ENCODE data around the gene ATP8B3. TPM values are rescaled to one million over a fixed set of nuclear protein-coding genes. Genes with fewer than 3 reads are reported as not detected.

ATP8B3 gene
- total and polyA plus RNA-seq, 2 of the 13 experiments (the other 11 are each of a cell fraction or from before 2014, with no cell fraction given) = 2.6 to 5.9 TPM

DNA sequence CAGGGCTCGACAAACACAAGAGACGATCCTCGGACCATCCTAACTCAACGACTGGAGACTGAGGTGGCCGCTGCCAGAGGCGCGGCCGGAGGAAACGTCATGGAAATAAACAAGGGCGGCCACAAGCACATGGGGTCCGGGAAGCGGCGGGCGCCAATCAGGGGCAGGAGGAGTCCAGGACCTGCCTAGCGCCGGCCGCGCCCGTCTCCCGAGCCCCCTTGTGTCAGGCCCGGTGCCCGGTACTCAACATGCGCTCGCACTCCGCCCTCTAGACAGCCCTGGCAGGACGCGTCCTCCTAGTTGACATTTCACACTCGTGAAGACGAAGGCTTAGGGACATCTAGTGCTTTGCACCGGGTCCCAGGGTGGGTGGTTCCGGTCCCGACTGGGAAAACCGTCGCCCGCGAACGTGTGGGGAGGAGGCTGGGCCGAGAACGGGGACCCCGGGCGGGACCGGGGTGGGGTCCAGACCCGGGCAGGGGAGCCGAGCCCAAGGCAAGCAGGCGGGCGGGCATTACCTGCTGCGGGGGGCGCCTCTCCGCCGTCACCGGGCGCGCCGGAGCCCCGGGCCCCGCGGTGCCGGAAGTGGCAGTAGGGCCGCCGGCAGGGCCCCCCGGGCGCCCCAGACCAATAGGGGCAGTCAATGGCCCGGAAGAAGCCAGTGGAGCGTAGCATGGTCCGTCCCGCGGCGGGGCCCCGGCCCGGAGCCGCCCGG is 35.8 kb upstream of the ATP8B3 start (continued):
- TF ChIP-seq, protein P1, sequence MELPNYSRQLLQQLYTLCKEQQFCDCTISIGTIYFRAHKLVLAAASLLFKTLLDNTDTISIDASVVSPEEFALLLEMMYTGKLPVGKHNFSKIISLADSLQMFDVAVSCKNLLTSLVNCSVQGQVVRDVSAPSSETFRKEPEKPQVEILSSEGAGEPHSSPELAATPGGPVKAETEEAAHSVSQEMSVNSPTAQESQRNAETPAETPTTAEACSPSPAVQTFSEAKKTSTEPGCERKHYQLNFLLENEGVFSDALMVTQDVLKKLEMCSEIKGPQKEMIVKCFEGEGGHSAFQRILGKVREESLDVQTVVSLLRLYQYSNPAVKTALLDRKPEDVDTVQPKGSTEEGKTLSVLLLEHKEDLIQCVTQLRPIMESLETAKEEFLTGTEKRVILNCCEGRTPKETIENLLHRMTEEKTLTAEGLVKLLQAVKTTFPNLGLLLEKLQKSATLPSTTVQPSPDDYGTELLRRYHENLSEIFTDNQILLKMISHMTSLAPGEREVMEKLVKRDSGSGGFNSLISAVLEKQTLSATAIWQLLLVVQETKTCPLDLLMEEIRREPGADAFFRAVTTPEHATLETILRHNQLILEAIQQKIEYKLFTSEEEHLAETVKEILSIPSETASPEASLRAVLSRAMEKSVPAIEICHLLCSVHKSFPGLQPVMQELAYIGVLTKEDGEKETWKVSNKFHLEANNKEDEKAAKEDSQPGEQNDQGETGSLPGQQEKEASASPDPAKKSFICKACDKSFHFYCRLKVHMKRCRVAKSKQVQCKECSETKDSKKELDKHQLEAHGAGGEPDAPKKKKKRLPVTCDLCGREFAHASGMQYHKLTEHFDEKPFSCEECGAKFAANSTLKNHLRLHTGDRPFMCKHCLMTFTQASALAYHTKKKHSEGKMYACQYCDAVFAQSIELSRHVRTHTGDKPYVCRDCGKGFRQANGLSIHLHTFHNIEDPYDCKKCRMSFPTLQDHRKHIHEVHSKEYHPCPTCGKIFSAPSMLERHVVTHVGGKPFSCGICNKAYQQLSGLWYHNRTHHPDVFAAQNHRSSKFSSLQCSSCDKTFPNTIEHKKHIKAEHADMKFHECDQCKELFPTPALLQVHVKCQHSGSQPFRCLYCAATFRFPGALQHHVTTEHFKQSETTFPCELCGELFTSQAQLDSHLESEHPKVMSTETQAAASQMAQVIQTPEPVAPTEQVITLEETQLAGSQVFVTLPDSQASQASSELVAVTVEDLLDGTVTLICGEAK (IDR thresholded peaks at IDR 0.05) = no peak
- TF ChIP-seq, protein P1 (CRISPR knock-in tag; IDR thresholded peaks at IDR 0.05) = no peak
- TF ChIP-seq ZNF383 (CRISPR knock-in tag; IDR thresholded peaks at IDR 0.05; ENCODE audit: borderline replicate concordance) = no peak
- TF ChIP-seq, protein P2, sequence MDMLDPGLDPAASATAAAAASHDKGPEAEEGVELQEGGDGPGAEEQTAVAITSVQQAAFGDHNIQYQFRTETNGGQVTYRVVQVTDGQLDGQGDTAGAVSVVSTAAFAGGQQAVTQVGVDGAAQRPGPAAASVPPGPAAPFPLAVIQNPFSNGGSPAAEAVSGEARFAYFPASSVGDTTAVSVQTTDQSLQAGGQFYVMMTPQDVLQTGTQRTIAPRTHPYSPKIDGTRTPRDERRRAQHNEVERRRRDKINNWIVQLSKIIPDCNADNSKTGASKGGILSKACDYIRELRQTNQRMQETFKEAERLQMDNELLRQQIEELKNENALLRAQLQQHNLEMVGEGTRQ (IDR thresholded peaks at IDR 0.05; ENCODE audit: low read depth, low read length) = no peak
- TF ChIP-seq, protein P2 (CRISPR knock-in tag; IDR thresholded peaks at IDR 0.05; ENCODE audit: borderline replicate concordance) = no peak
- no peak for TF ChIP-seq FIP1L1 (IDR thresholded peaks at IDR 0.05; ENCODE audit: borderline replicate concordance, insufficient read depth, low read depth, low read length)
- TF ChIP-seq REPIN1 (CRISPR knock-in tag; IDR thresholded peaks at IDR 0.05; ENCODE audit: borderline replicate concordance, low read depth) = no peak
- peak; percentile 65; the same call in 1 of the 2 replicates for TF ChIP-seq NRL (CRISPR knock-in tag; IDR thresholded peaks at IDR 0.05; ENCODE audit: borderline replicate concordance)
- TF ChIP-seq NFE2L1 (CRISPR knock-in tag; IDR thresholded peaks at IDR 0.05; ENCODE audit: borderline replicate concordance) = no peak
- peak; percentile 91 for TF ChIP-seq FOXK2 (IDR thresholded peaks at IDR 0.05)
- TF ChIP-seq, protein P3, sequence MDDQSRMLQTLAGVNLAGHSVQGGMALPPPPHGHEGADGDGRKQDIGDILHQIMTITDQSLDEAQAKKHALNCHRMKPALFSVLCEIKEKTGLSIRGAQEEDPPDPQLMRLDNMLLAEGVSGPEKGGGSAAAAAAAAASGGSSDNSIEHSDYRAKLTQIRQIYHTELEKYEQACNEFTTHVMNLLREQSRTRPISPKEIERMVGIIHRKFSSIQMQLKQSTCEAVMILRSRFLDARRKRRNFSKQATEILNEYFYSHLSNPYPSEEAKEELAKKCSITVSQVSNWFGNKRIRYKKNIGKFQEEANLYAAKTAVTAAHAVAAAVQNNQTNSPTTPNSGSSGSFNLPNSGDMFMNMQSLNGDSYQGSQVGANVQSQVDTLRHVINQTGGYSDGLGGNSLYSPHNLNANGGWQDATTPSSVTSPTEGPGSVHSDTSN (CRISPR knock-in tag; IDR thresholded peaks at IDR 0.05; ENCODE audit: borderline replicate concordance) = no peak; the same call in 1 of the 2 replicates
- TF ChIP-seq, protein P4, sequence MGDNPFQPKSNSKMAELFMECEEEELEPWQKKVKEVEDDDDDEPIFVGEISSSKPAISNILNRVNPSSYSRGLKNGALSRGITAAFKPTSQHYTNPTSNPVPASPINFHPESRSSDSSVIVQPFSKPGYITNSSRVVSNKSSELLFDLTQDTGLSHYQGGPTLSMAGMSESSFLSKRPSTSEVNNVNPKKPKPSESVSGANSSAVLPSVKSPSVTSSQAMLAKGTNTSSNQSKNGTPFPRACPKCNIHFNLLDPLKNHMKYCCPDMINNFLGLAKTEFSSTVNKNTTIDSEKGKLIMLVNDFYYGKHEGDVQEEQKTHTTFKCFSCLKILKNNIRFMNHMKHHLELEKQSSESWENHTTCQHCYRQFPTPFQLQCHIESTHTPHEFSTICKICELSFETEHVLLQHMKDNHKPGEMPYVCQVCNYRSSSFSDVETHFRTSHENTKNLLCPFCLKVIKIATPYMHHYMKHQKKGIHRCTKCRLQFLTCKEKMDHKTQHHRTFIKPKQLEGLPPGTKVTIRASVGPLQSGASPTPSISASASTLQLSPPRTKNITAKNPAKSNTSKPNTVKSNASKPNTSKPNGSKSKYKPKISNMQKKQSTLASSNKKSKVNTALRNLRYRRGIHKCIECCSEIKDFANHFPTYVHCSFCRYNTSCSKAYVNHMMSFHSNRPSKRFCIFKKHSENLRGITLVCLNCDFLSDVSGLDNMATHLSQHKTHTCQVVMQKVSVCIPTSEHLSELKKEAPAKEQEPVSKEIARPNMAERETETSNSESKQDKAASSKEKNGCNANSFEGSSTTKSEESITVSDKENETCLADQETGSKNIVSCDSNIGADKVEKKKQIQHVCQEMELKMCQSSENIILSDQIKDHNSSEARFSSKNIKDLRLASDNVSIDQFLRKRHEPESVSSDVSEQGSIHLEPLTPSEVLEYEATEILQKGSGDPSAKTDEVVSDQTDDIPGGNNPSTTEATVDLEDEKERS (CRISPR knock-in tag; IDR thresholded peaks at IDR 0.05) = no peak
- TF ChIP-seq ZNF20 (CRISPR knock-in tag; IDR thresholded peaks at IDR 0.05) = no peak
